H1 (cell line): ENCODE results near the gene PHF24.

Source experiments
- BCL11A ChIP-seq, 2 experiments: IDR thresholded peaks; one replicate each; pipeline ENCODE4 v1.6.1; 2011; ENCODE audit warnings: low read depth in 2 of 2, low read length in 2 of 2, mild to moderate bottlenecking in 2 of 2
- CEBPB ChIP-seq: IDR thresholded peaks from 2 replicates; pipeline ENCODE4 v1.6.1; 2012; ENCODE audit warnings: low read depth, low read length
- EGR1 ChIP-seq: IDR thresholded peaks from 2 replicates; pipeline ENCODE4 v1.6.1; 2011; ENCODE audit warnings: low read depth, low read length, borderline replicate concordance
- EP300 ChIP-seq, 2 experiments: IDR thresholded peaks; 1 replicate in 1 of 2; 2 replicates in 1 of 2; pipeline ENCODE4 v1.6.1; 2011 to 2012; ENCODE audit warnings: low read depth in 2 of 2, low read length in 2 of 2, mild to moderate bottlenecking in 2 of 2, borderline replicate concordance in 1 of 2, inconsistent platforms in 1 of 2, moderate library complexity in 1 of 2
- NRF1 ChIP-seq: IDR thresholded peaks from 2 replicates; pipeline ENCODE4 v1.6.1; 2011; ENCODE audit warnings: mild to moderate bottlenecking, low read depth, low read length, improper control_type of control experiment
- POLR2AphosphoS5 ChIP-seq: IDR thresholded peaks from 2 replicates; pipeline ENCODE4 v1.6.1; 2011; ENCODE audit warnings: low read depth, low read length
- RAD21 ChIP-seq, 2 experiments: IDR thresholded peaks in 1 of 2; conservative IDR thresholded peaks in 1 of 2; 2 replicates each; pipeline ENCODE4 v1.6.1; 2011; ENCODE audit warnings: low read depth in 2 of 2, low read length in 2 of 2, improper control_type of control experiment in 1 of 2, inconsistent platforms in 1 of 2, mild to moderate bottlenecking in 1 of 2, moderate library complexity in 1 of 2
- RFX5 ChIP-seq: IDR thresholded peaks from 2 replicates; pipeline ENCODE4 v1.6.1; 2011; ENCODE audit warnings: low read depth, low read length, improper control_type of control experiment, borderline replicate concordance
- SUZ12 ChIP-seq: fragments of 200-600 bp; sonication (generic); IDR thresholded peaks from 2 replicates; pipeline ENCODE4 v1.6.1; 2012; ENCODE audit warnings: mild to moderate bottlenecking, inconsistent platforms, low read length, moderate library complexity, mixed read lengths
- TF ChIP-seq, protein P1 (sequence below): IDR thresholded peaks from 2 replicates; pipeline ENCODE4 v1.6.1; 2011; ENCODE audit warnings: low read depth, mild to moderate bottlenecking, low read length; ENCODE audit not compliant: insufficient read depth
- TF ChIP-seq, protein P2 (sequence below), 3 experiments: IDR thresholded peaks; 1 replicate in 2 of 3; 2 replicates in 1 of 3; pipeline versions ENCODE4 v1.5.1 to v1.6.1; 2011; ENCODE audit warnings: low read length in 3 of 3, mild to moderate bottlenecking in 3 of 3, inconsistent platforms in 2 of 3, low read depth in 1 of 3, moderate library complexity in 1 of 3; ENCODE audit not compliant: insufficient read depth in 1 of 3; ENCODE audit errors: control extremely low read depth in 1 of 3

DNA sequence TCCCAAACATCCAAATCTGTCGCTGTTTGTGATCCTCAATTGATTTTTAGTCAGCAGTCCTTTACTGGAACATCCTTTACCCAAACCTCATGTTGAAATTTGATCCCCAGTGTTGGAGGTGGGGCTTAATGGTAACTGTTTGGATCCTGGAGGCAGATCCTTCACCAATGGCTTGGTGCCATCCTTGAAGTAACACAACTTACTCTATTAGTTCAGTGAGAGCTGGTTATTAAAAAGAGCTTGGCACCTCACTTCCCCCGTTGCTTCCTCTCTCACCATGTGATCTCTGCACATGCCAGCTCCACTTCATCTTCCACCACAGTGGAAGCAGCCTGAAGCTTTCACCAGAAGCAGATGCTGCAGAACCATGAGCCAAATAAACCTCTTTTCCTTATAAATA, 71.8 kb downstream of the PHF24 start:
- TF ChIP-seq, protein P1, sequence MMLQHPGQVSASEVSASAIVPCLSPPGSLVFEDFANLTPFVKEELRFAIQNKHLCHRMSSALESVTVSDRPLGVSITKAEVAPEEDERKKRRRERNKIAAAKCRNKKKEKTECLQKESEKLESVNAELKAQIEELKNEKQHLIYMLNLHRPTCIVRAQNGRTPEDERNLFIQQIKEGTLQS = no peak
- TF ChIP-seq, protein P2, sequence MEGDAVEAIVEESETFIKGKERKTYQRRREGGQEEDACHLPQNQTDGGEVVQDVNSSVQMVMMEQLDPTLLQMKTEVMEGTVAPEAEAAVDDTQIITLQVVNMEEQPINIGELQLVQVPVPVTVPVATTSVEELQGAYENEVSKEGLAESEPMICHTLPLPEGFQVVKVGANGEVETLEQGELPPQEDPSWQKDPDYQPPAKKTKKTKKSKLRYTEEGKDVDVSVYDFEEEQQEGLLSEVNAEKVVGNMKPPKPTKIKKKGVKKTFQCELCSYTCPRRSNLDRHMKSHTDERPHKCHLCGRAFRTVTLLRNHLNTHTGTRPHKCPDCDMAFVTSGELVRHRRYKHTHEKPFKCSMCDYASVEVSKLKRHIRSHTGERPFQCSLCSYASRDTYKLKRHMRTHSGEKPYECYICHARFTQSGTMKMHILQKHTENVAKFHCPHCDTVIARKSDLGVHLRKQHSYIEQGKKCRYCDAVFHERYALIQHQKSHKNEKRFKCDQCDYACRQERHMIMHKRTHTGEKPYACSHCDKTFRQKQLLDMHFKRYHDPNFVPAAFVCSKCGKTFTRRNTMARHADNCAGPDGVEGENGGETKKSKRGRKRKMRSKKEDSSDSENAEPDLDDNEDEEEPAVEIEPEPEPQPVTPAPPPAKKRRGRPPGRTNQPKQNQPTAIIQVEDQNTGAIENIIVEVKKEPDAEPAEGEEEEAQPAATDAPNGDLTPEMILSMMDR (IDR thresholded peaks at IDR 0.05; ENCODE audit: control extremely low read depth in 1 of 3, insufficient read depth in 1 of 3, low read depth in 1 of 3, low read length in 3 of 3) = no peak
- TF ChIP-seq EP300 (IDR thresholded peaks at IDR 0.05; ENCODE audit: borderline replicate concordance in 1 of 2, low read depth in 2 of 2, low read length in 2 of 2) (no peak), CEBPB (no peak), POLR2AphosphoS5 (no peak), NRF1 (no peak), RAD21 (IDR thresholded peaks at IDR 0.05 in 1 of 2, conservative IDR thresholded peaks at IDR 0.05 in 1 of 2; ENCODE audit: low read depth in 2 of 2, low read length in 2 of 2) (no peak), RFX5 (no peak), EGR1 (no peak), SUZ12 (no peak), BCL11A (IDR thresholded peaks at IDR 0.05; ENCODE audit: low read depth in 2 of 2, low read length in 2 of 2) (no peak)
